GM19455 (cell line): Measurements from ENCODE around the gene DMD.

ENCODE experiments used
- ATAC-seq: cut with Tn5 transposase; IDR thresholded peaks from one replicate; pipeline ENCODE4 v1.9.1; 2021; ENCODE audit not compliant: unreplicated experiment

DMD gene

GRCh38 chrX:31796624-31797023, 1414.7 kb downstream of the DMD start:
- ATAC-seq: no peak

GRCh38 chrX:31747411-31747810, 1463.9 kb downstream of the DMD start:
- no peak for ATAC-seq

GRCh38 chrX:31743004-31743403, 1468.3 kb downstream of the DMD start:
- ATAC-seq: no peak

GRCh38 chrX:31717474-31717873, 1493.9 kb downstream of the DMD start:
- no peak for ATAC-seq

- ATAC-seq: no peak
Measured at GRCh38 chrX:31715675-31716074, 1495.7 kb downstream of the DMD start.

- ATAC-seq: no peak
Measured at GRCh38 chrX:31714797-31715196, 1496.6 kb downstream of the DMD start.

- no peak for ATAC-seq
Measured at GRCh38 chrX:31713120-31713519, 1498.2 kb downstream of the DMD start.

- ATAC-seq: no peak
Measured at GRCh38 chrX:31711166-31711565, 1500.2 kb downstream of the DMD start.

GRCh38 chrX:31708116-31708515, 1503.2 kb downstream of the DMD start:
- ATAC-seq: no peak

- ATAC-seq: no peak
Measured at GRCh38 chrX:31706466-31706865, 1504.9 kb downstream of the DMD start.

GRCh38 chrX:31705816-31706215, 1505.5 kb downstream of the DMD start:
- ATAC-seq: no peak

GRCh38 chrX:31704938-31705337, 1506.4 kb downstream of the DMD start:
- no peak for ATAC-seq

- ATAC-seq: no peak
Measured at GRCh38 chrX:31702222-31702621, 1509.1 kb downstream of the DMD start.

- no peak for ATAC-seq
Measured at GRCh38 chrX:31697294-31697916, 1513.9 kb downstream of the DMD start.

- ATAC-seq: no peak
Measured at GRCh38 chrX:31679861-31680260, 1531.5 kb downstream of the DMD start.

- ATAC-seq: no peak
Measured at GRCh38 chrX:31670245-31670644, 1541.1 kb downstream of the DMD start.

GRCh38 chrX:31665454-31665853, 1545.9 kb downstream of the DMD start:
- ATAC-seq: no peak

- no peak for ATAC-seq
Measured at GRCh38 chrX:31663172-31663571, 1548.2 kb downstream of the DMD start.

- no peak for ATAC-seq
Measured at GRCh38 chrX:31661280-31661810, 1550.0 kb downstream of the DMD start.

GRCh38 chrX:31658360-31658759, 1553.0 kb downstream of the DMD start:
- ATAC-seq: no peak

GRCh38 chrX:31656013-31656412, 1555.3 kb downstream of the DMD start:
- ATAC-seq: no peak

- no peak for ATAC-seq
Measured at GRCh38 chrX:31653422-31653821, 1557.9 kb downstream of the DMD start.

GRCh38 chrX:31652650-31653049, 1558.7 kb downstream of the DMD start:
- ATAC-seq: no peak
